T-cell (primary cell): ENCODE results near the gene CCDC33. TPM values are rescaled to one million over a fixed set of nuclear protein-coding genes. Genes with fewer than 3 reads are reported as not detected.

Experiments used
- ATAC-seq, 4 experiments: fragments of 200-7000 bp in 3 of 4; fragments of 150-1000 bp in 1 of 4; cut with Tn5 transposase; replicated peaks in 1 of 4; 1 replicate in 3 of 4; 2 replicates in 1 of 4; pipeline ENCODE4 v1.10.0; 2021; ENCODE audit warnings: moderate library complexity in 3 of 4, mild to moderate bottlenecking in 2 of 4, moderate number of reproducible peaks in 1 of 4
- CTCF ChIA-PET, 2 donors: fragments of 300-600 bp; sonication (Branson Sonifier 250); formaldehyde crosslinking; loops; one replicate each; lab custom pipeline; 2022; ENCODE audit warnings: antibody characterized with exemption in 2 of 2; lab: Charles Lee
- POLR2A ChIA-PET, 2 donors: fragments of 300-600 bp; sonication (Branson Sonifier 250); formaldehyde crosslinking; loops; one replicate each; lab custom pipeline; 2022; ENCODE audit warnings: antibody characterized with exemption in 2 of 2; lab: Charles Lee
- DNase-seq, 35 experiments: peaks; one replicate each; pipeline versions ENCODE4 v3.0.0 to v3.0.0-alpha.2; 2013 to 2023
- H3K27ac ChIP-seq: one replicate; pipeline ENCODE4 v1.5.1; 2013; ENCODE audit warnings: low read length
- H3K27me3 ChIP-seq, 2 experiments: replicated peaks in 1 of 2; 1 replicate in 1 of 2; 2 replicates in 1 of 2; pipeline versions ENCODE4 v1.6.1 to v1.7.0; 2013; ENCODE audit warnings: low read length in 1 of 2, mixed read lengths in 1 of 2; ENCODE audit not compliant: control insufficient read depth in 2 of 2, insufficient read depth in 2 of 2; ENCODE audit errors: extremely low read depth in 1 of 2
- H3K36me3 ChIP-seq, 2 donors: 1 replicate in 1 of 2; 2 replicates in 1 of 2; pipeline versions ENCODE4 v1.6.1 to v1.7.0; 2013; ENCODE audit warnings: low read length in 1 of 2; ENCODE audit not compliant: control insufficient read depth in 2 of 2, insufficient read depth in 1 of 2; ENCODE audit errors: extremely low read depth in 1 of 2
- H3K4me1 ChIP-seq, 2 experiments: 1 replicate in 1 of 2; 2 replicates in 1 of 2; pipeline versions ENCODE4 v1.6.1 to v1.7.0; 2013; ENCODE audit warnings: low read length in 2 of 2, mixed read lengths in 1 of 2; ENCODE audit not compliant: insufficient read depth in 2 of 2, control insufficient read depth in 1 of 2; ENCODE audit errors: extremely low read depth in 1 of 2
- H3K4me3 ChIP-seq, 2 donors: 1 replicate in 1 of 2; 2 replicates in 1 of 2; pipeline versions ENCODE4 v1.5.1 to v1.7.0; 2013; ENCODE audit warnings: mild to moderate bottlenecking in 2 of 2, low read length in 1 of 2, moderate library complexity in 1 of 2; ENCODE audit not compliant: control insufficient read depth in 1 of 2; ENCODE audit errors: extremely low read depth in 1 of 2
- H3K9me3 ChIP-seq: 2 replicates; pipeline ENCODE4 v1.7.0; 2013
- H3K27ac Mint-ChIP-seq, 2 donors: one replicate each; pipeline ENCODE4 v1.8.0; 2020 to 2021; ENCODE audit warnings: mild to moderate bottlenecking in 2 of 2, mixed read lengths in 2 of 2
- H3K27me3 Mint-ChIP-seq, 2 donors: one replicate each; pipeline ENCODE4 v1.8.0; 2021 to 2022; ENCODE audit warnings: mixed read lengths in 2 of 2
- H3K36me3 Mint-ChIP-seq: one replicate; pipeline ENCODE4 v1.8.0; 2021; ENCODE audit warnings: mixed read lengths
- H3K4me1 Mint-ChIP-seq, 3 donors: one replicate each; pipeline ENCODE4 v1.8.0; 2020 to 2022; ENCODE audit warnings: mixed read lengths in 3 of 3, mild to moderate bottlenecking in 1 of 3
- H3K4me3 Mint-ChIP-seq, 3 donors: one replicate each; pipeline ENCODE4 v1.8.0; 2020 to 2022; ENCODE audit warnings: mild to moderate bottlenecking in 3 of 3, mixed read lengths in 3 of 3, moderate library complexity in 3 of 3
- H3K9me3 Mint-ChIP-seq, 3 donors: one replicate each; pipeline ENCODE4 v1.8.0; 2020 to 2022; ENCODE audit warnings: mixed read lengths in 3 of 3
- WGBS: methylation state at CpG from one replicate; pipeline ENCODE4 v1.1.5; 2013; ENCODE audit warnings: missing lambda C conversion rate; ENCODE audit not compliant: insufficient coverage; 5-methylcytosine and 5-hydroxymethylcytosine counted together
- total RNA-seq, 35 experiments: library from RNA in 6 of 35; stranded (reverse) in 6 of 35; fragments of 120-200 nt in 1 of 35; gene quantifications; one replicate each; pipeline versions ENCODE4 v1.2.1 to v1.2.4 and lab custom pipeline; 2013 to 2026

The CCDC33 gene
- total RNA-seq, 5 donors from 2014 or later (not counting 1 experiment from before 2014, with no cell fraction given), result not detected

DNA sequence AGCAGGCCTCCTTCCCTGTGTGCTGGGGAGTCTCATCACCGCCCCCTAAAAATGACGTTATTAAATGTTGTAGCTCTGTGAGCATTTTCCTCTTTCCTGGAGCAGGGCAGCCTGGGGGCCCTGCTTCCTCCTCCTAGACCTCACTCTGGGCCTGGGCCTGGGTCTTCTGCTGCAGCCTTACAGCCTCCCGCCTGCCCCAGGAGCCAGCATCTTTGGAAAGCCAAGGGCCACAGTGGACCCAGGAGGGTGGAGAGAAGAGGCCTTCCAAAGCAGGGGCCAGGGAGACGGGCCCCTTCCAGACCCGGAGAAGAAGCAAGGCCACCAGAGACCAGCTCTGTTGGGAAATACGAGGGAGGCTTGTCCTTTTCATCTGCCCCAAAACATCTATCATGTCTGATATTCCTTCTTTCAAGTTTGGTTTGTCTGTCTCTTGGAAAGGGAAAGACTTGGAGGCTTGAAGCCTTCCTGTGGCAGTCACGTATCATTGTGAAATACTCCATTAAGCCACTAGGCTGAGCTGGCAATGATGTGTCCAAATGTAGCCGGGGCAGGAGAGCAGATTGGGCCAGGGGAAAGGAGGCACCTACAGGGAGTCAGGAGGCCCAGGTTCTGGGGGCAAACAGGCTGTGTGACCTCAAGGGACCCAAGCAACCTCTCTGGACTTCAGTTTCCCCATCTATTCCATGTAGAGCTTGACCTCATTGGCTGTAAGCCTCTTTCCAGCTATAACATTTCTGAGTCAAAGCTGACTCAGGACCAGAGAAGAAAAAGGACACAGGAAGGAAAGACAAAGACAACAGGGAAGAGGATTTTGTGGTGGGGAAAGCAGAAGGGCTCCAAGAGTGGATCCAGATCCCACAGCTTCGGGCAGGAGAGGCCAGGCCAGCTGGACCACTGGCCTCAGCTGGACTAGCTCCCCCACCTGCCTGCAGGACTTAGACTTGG, 100.2 kb downstream of the CCDC33 start:
- Mint-ChIP-seq H3K27me3 (no peaks in the 10 kb centered on the region), H3K36me3 (no peaks in the 10 kb centered on the region), H3K4me3 (no peak overlapping the region), H3K4me1 (no peaks in the 10 kb centered on the region), H3K9me3 (no peaks in the 10 kb centered on the region), H3K27ac (no peak overlapping the region)
- Histone ChIP-seq H3K4me3 (no peak overlapping the region), H3K9me3 (no peaks in the 10 kb centered on the region), H3K4me1 (no peaks in the 10 kb centered on the region), H3K27me3 (peaks cover 0 to 5% of the 10 kb centered on the region in 2 experiments), H3K36me3 (no peaks in the 10 kb centered on the region), H3K27ac (no peak overlapping the region)
- POLR2A ChIA-PET, result no interaction called here
- CTCF ChIA-PET, result no interaction called here
- no peak for DNase-seq
- ATAC-seq, result no peak
- WGBS, result 76% methylated on average over 3 of the region's 9 CpGs

- no peak overlapping the region for H3K4me3 ChIP-seq
- no peaks in the 10 kb centered on the region for H3K4me1 Mint-ChIP-seq
- DNase-seq (no peak), ATAC-seq (no peak)
- H3K27ac Mint-ChIP-seq, result no peak overlapping the region
- no peaks in the 10 kb centered on the region for H3K9me3 ChIP-seq
- H3K27me3 ChIP-seq, result peaks cover 0 to 6% of the 10 kb centered on the region in 2 experiments
- H3K4me3 Mint-ChIP-seq, result no peak overlapping the region
- H3K27me3 Mint-ChIP-seq, result no peaks in the 10 kb centered on the region
- H3K36me3 Mint-ChIP-seq, result no peaks in the 10 kb centered on the region
- H3K9me3 Mint-ChIP-seq, result no peaks in the 10 kb centered on the region
- no peaks in the 10 kb centered on the region for H3K36me3 ChIP-seq
- no peaks in the 10 kb centered on the region for H3K4me1 ChIP-seq
- H3K27ac ChIP-seq, result no peak overlapping the region
- ChIA-PET POLR2A (no interaction called here), CTCF (no interaction called here)
- WGBS, result 67% methylated on average over 5 of the region's 5 CpGs
Measured at GRCh38 chr15:74337146-74337545, 101.0 kb downstream of the CCDC33 start.

GRCh38 chr15:74337607-74338211, 101.6 kb downstream of the CCDC33 start:
- CTCF ChIA-PET, result no interaction called here
- no peaks in the 10 kb centered on the region for H3K9me3 ChIP-seq
- Mint-ChIP-seq H3K9me3 (no peaks in the 10 kb centered on the region), H3K27ac (no peak overlapping the region), H3K36me3 (no peaks in the 10 kb centered on the region), H3K4me3 (no peak overlapping the region), H3K4me1 (no peaks in the 10 kb centered on the region), H3K27me3 (no peaks in the 10 kb centered on the region)
- H3K4me3 ChIP-seq, result no peak overlapping the region
- POLR2A ChIA-PET, result no interaction called here
- H3K27me3 ChIP-seq, result peaks cover 0 to 9% of the 10 kb centered on the region in 2 experiments
- H3K27ac ChIP-seq, result no peak overlapping the region
- 71% methylated on average over 4 of the region's 4 CpGs for WGBS
- DNase-seq (no peak), ATAC-seq (no peak)
- H3K36me3 ChIP-seq, result no peaks in the 10 kb centered on the region
- no peaks in the 10 kb centered on the region for H3K4me1 ChIP-seq

GRCh38 chr15:74338676-74339075, 102.5 kb downstream of the CCDC33 start:
- POLR2A ChIA-PET, result no interaction called here
- Histone ChIP-seq H3K4me1 (no peaks in the 10 kb centered on the region), H3K4me3 (no peak overlapping the region), H3K36me3 (no peaks in the 10 kb centered on the region), H3K27me3 (peaks cover 0 to 13% of the 10 kb centered on the region in 2 experiments), H3K9me3 (no peaks in the 10 kb centered on the region), H3K27ac (no peak overlapping the region)
- 89% methylated on average over 5 of the region's 5 CpGs for WGBS
- Mint-ChIP-seq H3K36me3 (no peaks in the 10 kb centered on the region), H3K27ac (no peak overlapping the region), H3K9me3 (no peaks in the 10 kb centered on the region), H3K27me3 (no peaks in the 10 kb centered on the region), H3K4me1 (no peaks in the 10 kb centered on the region), H3K4me3 (no peak overlapping the region)
- CTCF ChIA-PET, result no interaction called here
- DNase-seq (no peak), ATAC-seq (no peak)

DNA sequence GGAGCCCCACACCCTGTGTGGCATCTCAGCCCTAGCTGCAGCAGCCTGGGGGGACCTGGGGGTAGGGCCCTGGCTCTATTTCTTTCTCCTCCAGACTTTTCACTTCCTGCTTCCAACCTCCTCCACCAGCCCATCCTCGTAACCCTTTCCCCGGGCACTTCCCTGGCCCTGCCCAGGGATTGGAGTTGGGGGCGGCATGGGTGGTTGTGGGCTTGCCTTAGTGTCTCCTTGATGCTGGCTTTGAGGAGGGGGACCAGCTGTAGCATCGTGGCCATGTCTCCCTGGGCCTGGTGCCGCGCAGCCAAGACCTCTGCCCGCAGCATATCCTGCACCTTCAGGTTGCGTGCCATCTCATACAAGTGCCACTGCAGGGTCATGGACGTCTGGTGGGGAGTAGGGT, 103.2 kb downstream of the CCDC33 start:
- no peaks in the 10 kb centered on the region for H3K36me3 Mint-ChIP-seq
- no peaks in the 10 kb centered on the region for H3K9me3 ChIP-seq
- H3K4me1 Mint-ChIP-seq, result no peaks in the 10 kb centered on the region
- peaks cover 0 to under 1% of the 10 kb centered on the region in 2 donors for H3K27me3 Mint-ChIP-seq
- H3K4me3 ChIP-seq, result no peak overlapping the region
- 100% methylated on average over 2 of the region's 9 CpGs for whole genome bisulfite sequencing
- POLR2A ChIA-PET, result no interaction called here
- no peaks in the 10 kb centered on the region for H3K9me3 Mint-ChIP-seq
- H3K4me1 ChIP-seq, result no peaks in the 10 kb centered on the region
- no peak overlapping the region for H3K27ac ChIP-seq
- CTCF ChIA-PET, result no interaction called here
- H3K36me3 ChIP-seq, result no peaks in the 10 kb centered on the region
- H3K4me3 Mint-ChIP-seq, result no peak overlapping the region
- H3K27ac Mint-ChIP-seq, result no peak overlapping the region
- no peak for DNase-seq
- ATAC-seq, result no peak
- H3K27me3 ChIP-seq, result peaks cover 0 to 13% of the 10 kb centered on the region in 2 experiments

GRCh38 chr15:74340150-74340549, 104.0 kb downstream of the CCDC33 start:
- Histone ChIP-seq H3K4me1 (no peaks in the 10 kb centered on the region), H3K36me3 (no peaks in the 10 kb centered on the region), H3K27ac (no peak overlapping the region), H3K9me3 (no peaks in the 10 kb centered on the region), H3K4me3 (no peak overlapping the region), H3K27me3 (peaks cover 0 to 19% of the 10 kb centered on the region in 2 experiments)
- Mint-ChIP-seq H3K4me1 (no peaks in the 10 kb centered on the region), H3K4me3 (no peak overlapping the region), H3K27ac (no peak overlapping the region), H3K27me3 (peaks cover 0 to 2% of the 10 kb centered on the region in 2 donors), H3K9me3 (no peaks in the 10 kb centered on the region), H3K36me3 (no peaks in the 10 kb centered on the region)
- WGBS, result 17% methylated on average over 1 of the region's 4 CpGs
- ATAC-seq (no peak), DNase-seq (no peak)
- ChIA-PET CTCF (no interaction called here), POLR2A (no interaction called here)
